Osteocyte (in vitro differentiated cells): ENCODE measurements around the gene DLK2. TPM values are rescaled to one million over a fixed set of nuclear protein-coding genes. Genes with fewer than 3 reads are reported as not detected.

ENCODE experiments used
- DNase-seq: peaks from one replicate; pipeline ENCODE4 v3.0.0; 2021; ENCODE audit warnings: mixed read lengths; ENCODE audit not compliant: unreplicated experiment; ENCODE audit errors: extremely low spot score
- H3K27ac Mint-ChIP-seq: one replicate; pipeline ENCODE4 v1.8.0; 2021; ENCODE audit warnings: mild to moderate bottlenecking, mixed read lengths; ENCODE audit not compliant: unreplicated experiment
- H3K27me3 Mint-ChIP-seq: one replicate; pipeline ENCODE4 v1.8.0; 2021; ENCODE audit warnings: mixed read lengths; ENCODE audit not compliant: unreplicated experiment
- H3K36me3 Mint-ChIP-seq: one replicate; pipeline ENCODE4 v1.8.0; 2021; ENCODE audit warnings: mixed read lengths; ENCODE audit not compliant: unreplicated experiment
- H3K4me1 Mint-ChIP-seq: one replicate; pipeline ENCODE4 v1.8.0; 2021; ENCODE audit warnings: mixed read lengths; ENCODE audit not compliant: unreplicated experiment
- H3K4me3 Mint-ChIP-seq: one replicate; pipeline ENCODE4 v1.8.0; 2021; ENCODE audit warnings: mild to moderate bottlenecking, moderate library complexity, mixed read lengths; ENCODE audit not compliant: unreplicated experiment
- H3K9me3 Mint-ChIP-seq: one replicate; pipeline ENCODE4 v1.8.0; 2021; ENCODE audit warnings: mixed read lengths; ENCODE audit not compliant: unreplicated experiment
- total RNA-seq: library from RNA; stranded (reverse); gene quantifications from 2 replicates; pipeline ENCODE4 v1.2.1, GENCODE V29; 2021
- TF ChIP-seq, protein P1 (sequence below): fragments of 200-600 bp; sonication (generic); IDR thresholded peaks from 2 replicates; pipeline ENCODE4 v1.5.0; 2021; ENCODE audit warnings: antibody characterized with exemption, mild to moderate bottlenecking, moderate library complexity

Gene DLK2
- total RNA-seq, 1 donor from 2014 or later, result 0.43 TPM

DNA sequence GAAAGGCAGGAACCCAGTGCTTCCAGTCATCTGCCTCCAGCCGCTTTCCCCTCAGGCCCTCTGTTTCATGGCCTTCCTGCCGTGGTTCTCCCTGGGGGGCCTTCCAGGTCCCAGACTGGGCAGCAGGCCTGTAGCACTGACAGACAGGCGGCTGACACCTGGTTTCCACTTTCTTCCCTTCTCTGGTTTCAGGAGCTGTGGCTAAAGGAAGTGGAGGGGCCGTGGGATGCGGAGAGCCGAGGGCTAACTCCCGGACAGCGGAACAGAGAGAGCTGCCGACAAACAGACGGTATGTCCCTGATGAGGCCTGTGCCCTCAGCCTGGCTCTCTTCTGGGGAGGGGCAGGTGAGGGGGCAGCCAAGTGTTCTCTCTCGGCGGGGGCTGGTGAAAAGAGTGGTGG lies 42.3 kb upstream of the DLK2 start:
- Mint-ChIP-seq H3K9me3 (no peaks in the 10 kb centered on the region), H3K36me3 (peaks cover 29% of the 10 kb centered on the region), H3K27me3 (no peaks in the 10 kb centered on the region), H3K27ac (no peak overlapping the region), H3K4me3 (no peak overlapping the region), H3K4me1 (peaks cover 41% of the 10 kb centered on the region)
- TF ChIP-seq, protein P1, sequence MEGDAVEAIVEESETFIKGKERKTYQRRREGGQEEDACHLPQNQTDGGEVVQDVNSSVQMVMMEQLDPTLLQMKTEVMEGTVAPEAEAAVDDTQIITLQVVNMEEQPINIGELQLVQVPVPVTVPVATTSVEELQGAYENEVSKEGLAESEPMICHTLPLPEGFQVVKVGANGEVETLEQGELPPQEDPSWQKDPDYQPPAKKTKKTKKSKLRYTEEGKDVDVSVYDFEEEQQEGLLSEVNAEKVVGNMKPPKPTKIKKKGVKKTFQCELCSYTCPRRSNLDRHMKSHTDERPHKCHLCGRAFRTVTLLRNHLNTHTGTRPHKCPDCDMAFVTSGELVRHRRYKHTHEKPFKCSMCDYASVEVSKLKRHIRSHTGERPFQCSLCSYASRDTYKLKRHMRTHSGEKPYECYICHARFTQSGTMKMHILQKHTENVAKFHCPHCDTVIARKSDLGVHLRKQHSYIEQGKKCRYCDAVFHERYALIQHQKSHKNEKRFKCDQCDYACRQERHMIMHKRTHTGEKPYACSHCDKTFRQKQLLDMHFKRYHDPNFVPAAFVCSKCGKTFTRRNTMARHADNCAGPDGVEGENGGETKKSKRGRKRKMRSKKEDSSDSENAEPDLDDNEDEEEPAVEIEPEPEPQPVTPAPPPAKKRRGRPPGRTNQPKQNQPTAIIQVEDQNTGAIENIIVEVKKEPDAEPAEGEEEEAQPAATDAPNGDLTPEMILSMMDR, result no peak
- DNase-seq, result no peak

DNA sequence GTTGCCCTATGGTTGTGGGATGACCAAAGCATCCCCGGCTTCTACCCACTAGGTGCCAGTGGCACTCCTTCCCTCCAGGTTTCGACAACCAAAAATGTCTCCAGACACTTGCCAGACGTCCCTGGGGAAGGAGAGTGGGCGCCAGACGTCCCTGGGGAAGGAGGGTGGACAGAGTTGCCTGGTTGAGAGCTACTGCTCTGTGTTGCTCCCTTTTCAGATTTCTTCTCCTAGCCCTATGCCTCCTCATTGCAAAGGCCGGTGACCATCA lies 41.7 kb upstream of the DLK2 start:
- Mint-ChIP-seq H3K4me3 (no peak overlapping the region), H3K9me3 (no peaks in the 10 kb centered on the region), H3K36me3 (peaks cover 22% of the 10 kb centered on the region), H3K27me3 (no peaks in the 10 kb centered on the region), H3K27ac (peak overlapping the region; percentile 67), H3K4me1 (peaks cover 47% of the 10 kb centered on the region)
- TF ChIP-seq, protein P1, result no peak
- no peak for DNase-seq

DNA sequence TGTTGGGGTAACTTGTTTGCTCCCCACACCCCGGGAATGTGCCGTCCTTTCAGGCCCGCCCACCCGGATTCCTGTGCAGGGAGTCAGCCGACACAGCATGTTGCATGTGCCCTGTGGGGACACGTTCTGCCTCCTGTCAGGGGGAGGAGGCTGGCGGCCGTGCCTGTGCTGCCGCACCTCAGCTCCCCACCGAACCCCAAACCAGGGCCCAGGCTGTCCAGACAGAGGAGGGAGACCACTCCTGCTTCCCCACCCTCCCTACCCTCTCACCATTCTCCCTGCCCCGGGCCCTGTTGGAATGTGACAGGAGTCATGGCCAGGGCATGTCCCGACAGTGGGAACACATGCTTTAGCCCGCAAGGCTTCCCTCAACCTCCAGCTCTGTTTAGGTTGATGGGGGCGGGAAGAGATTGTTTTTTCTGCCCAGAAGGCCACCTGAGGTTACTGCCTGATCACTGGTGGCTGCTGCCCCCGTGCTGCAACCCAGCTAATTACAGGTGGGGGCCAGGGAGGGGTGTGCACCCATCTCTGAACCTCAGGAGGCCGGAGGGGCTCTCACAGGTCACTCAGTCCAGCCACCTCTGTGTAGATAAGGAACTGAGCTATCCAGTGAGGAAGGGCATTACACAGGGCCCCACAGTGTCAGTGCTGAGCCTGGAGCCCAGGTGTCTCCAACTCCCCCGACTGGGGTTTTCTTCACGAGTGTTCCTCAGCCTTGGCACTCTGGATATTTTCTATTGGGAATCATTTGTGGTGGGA lies 41.2 kb upstream of the DLK2 start:
- Mint-ChIP-seq H3K9me3 (no peaks in the 10 kb centered on the region), H3K27me3 (no peaks in the 10 kb centered on the region), H3K27ac (peak overlapping the region; percentile 67), H3K4me3 (no peak overlapping the region), H3K36me3 (peaks cover 22% of the 10 kb centered on the region), H3K4me1 (peaks cover 52% of the 10 kb centered on the region)
- TF ChIP-seq, protein P1, result peak; percentile 64
- no peak for DNase-seq

DNA sequence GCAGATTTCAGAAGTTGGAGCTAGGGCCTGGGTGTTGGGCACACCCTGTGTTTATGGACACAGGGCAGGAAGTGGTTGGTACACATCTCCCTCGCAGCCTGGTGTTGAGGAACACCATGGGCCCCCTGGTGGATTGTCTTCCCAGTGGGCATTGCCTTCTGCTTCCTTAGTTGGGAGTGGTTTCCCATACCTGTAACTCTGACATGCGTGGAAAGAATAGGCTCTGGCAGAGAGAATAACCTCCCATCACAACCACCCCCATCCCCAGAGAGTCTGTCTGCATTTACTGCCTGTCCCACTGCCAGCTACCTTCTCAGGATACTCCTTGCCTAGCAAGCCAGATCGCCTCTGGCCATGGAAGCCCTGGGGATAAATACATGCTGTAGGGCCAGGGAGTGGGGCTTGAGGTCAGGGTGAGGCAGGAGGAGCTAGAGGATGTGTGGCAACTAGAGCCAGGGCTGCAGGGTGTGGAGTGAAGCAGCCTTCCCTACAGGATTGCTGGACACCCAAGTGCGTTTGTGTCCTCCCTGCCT lies 40.1 kb upstream of the DLK2 start:
- TF ChIP-seq, protein P1, result peak; percentile 35
- Mint-ChIP-seq H3K4me1 (peaks cover 52% of the 10 kb centered on the region), H3K4me3 (no peak overlapping the region), H3K36me3 (peaks cover 15% of the 10 kb centered on the region), H3K27ac (no peak overlapping the region), H3K27me3 (no peaks in the 10 kb centered on the region), H3K9me3 (no peaks in the 10 kb centered on the region)
- no peak for DNase-seq

DNA sequence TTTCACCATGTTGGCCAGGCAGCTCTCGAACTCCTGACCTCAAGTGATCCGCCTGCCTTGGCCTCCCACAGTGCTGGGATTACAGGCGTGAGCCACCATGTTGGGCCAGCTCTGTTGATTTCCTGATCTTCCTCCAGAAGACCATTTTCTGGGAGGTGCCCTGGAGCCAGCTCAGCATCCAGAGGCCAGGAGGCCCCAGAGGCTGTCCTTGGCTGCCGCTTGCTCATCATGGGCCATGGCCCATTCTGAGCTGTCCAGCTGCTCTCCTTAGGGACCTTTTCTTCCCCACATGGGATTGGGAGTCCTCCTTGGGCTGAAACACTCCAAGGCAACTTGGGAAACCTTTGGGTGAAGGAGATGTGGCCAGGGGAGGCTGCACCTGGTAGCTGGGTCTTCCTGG lies 39.4 kb upstream of the DLK2 start:
- Mint-ChIP-seq H3K4me1 (peaks cover 58% of the 10 kb centered on the region), H3K27ac (no peak overlapping the region)
- DNase-seq, result no peak

More for the DNA sequence above, 39.4 kb upstream of the DLK2 start:
- H3K9me3 Mint-ChIP-seq, result no peaks in the 10 kb centered on the region
- H3K4me3 Mint-ChIP-seq, result no peak overlapping the region
- peaks cover 12% of the 10 kb centered on the region for H3K36me3 Mint-ChIP-seq
- H3K27me3 Mint-ChIP-seq, result no peaks in the 10 kb centered on the region
- TF ChIP-seq, protein P1, result no peak
